GM10248 (cell line): Measurements from ENCODE around the gene WRNIP1.

Source experiments
- CTCF ChIA-PET: fragments of 300-600 bp; sonication (Branson Sonifier 250); formaldehyde crosslinking; extraction: SDS; loops from one replicate; lab custom pipeline; 2021; ENCODE audit warnings: antibody characterized with exemption; lab: Yijun Ruan, JAX
- POLR2A ChIA-PET: fragments of 350-650 bp; sonication (Branson Sonifier 250); formaldehyde crosslinking; extraction: SDS; loops from one replicate; lab custom pipeline; 2020; ENCODE audit warnings: antibody characterized with exemption; lab: Yijun Ruan, JAX
- DNase-seq: peaks from one replicate; pipeline ENCODE4 v3.0.0; 2012; ENCODE audit errors: extremely low spot score
- CTCF ChIP-seq: IDR thresholded peaks from 2 replicates; pipeline ENCODE4 v1.5.1; 2012; ENCODE audit warnings: mild to moderate bottlenecking, low read depth; ENCODE audit errors: extremely low read depth, missing control alignments, control extremely low read depth

Gene WRNIP1

GRCh38 chr6:2752477-2753109 is 12.6 kb upstream of the WRNIP1 start:
- POLR2A ChIA-PET = no interaction called here
- no peak for TF ChIP-seq CTCF
- no peak for DNase-seq
- CTCF ChIA-PET = interaction anchor here (0.9 to 9.9 kb wide), 7 partner anchors 9 to 1157 kb away, joined by 3 to 127 read pairs (median 4); partner anchors contain the start of gene WRNIP1

GRCh38 chr6:2753110-2753489 is 12.1 kb upstream of the WRNIP1 start:
- ChIA-PET POLR2A (no interaction called here), CTCF (interaction anchor here (0.9 to 1.8 kb wide), 5 partner anchors 8 to 1157 kb away, joined by 3 to 6 read pairs (median 3); partner anchors contain the start of gene WRNIP1)
- no peak for TF ChIP-seq CTCF
- DNase-seq = no peak

- ChIA-PET POLR2A (no interaction called here), CTCF (interaction anchor here (1.2 kb wide), 1 partner anchor 8 kb away, joined by 6 read pairs; no protein-coding TSS in a partner anchor)
- no peak for TF ChIP-seq CTCF
- no peak for DNase-seq
Observed at GRCh38 chr6:2753743-2754142, 11.4 kb upstream of the WRNIP1 start.

- CTCF ChIA-PET = interaction anchor here (4.9 kb wide), 1 partner anchor 14 kb away, joined by 23 read pairs; no protein-coding TSS in a partner anchor
- DNase-seq = no peak
- POLR2A ChIA-PET = no interaction called here
- TF ChIP-seq CTCF = no peak
Observed at GRCh38 chr6:2754393-2754792, 10.8 kb upstream of the WRNIP1 start.

GRCh38 chr6:2754911-2755310 is 10.3 kb upstream of the WRNIP1 start:
- CTCF ChIA-PET = interaction anchor here (4.9 kb wide), 1 partner anchor 13 kb away, joined by 23 read pairs; no protein-coding TSS in a partner anchor
- DNase-seq = no peak
- no peak for TF ChIP-seq CTCF
- POLR2A ChIA-PET = no interaction called here

- POLR2A ChIA-PET = no interaction called here
- CTCF ChIA-PET = interaction anchor here (0.7 to 4.9 kb wide), 5 partner anchors 9 to 62 kb away, joined by 3 to 24 read pairs (median 3); partner anchors contain the start of gene WRNIP1
- no peak for DNase-seq
- no peak for TF ChIP-seq CTCF
Observed at GRCh38 chr6:2755456-2755855, 9.7 kb upstream of the WRNIP1 start.
